GM12878 (cell line): Measurements from ENCODE around the gene C2orf69. TPM values are rescaled to one million over a fixed set of nuclear protein-coding genes. Genes with fewer than 3 reads are reported as not detected.

Experiments
- ATAC-seq: fragments of 200-7000 bp; cut with Tn5 transposase; 3 replicates; pipeline ENCODE4 v1.9.1; 2020; ENCODE audit warnings: mild to moderate bottlenecking, moderate library complexity
- BruUV-seq: library from RNA; stranded (reverse); fragments of 400-500 nt; replicated peaks from 2 replicates; lab custom pipeline; 2021; lab: Mats Ljungman, UMichigan
- CTCF ChIA-PET: fragments of 300-600 bp; sonication (Branson Sonifier 250); formaldehyde crosslinking; extraction: SDS; loops from one replicate; lab custom pipeline; 2021; ENCODE audit warnings: inconsistent platforms; lab: Yijun Ruan, JAX
- POLR2A ChIA-PET: fragments of 350-600 bp; formaldehyde crosslinking; extraction: SDS; loops from one replicate; lab custom pipeline; 2021; ENCODE audit warnings: inconsistent platforms; lab: Charles Lee
- RAD21 ChIA-PET: fragments of 300-600 bp; sonication (Branson Sonifier 250); formaldehyde crosslinking; loops from one replicate; lab custom pipeline; 2023; ENCODE audit warnings: antibody characterized with exemption; ENCODE audit not compliant: unreplicated experiment; lab: Charles Lee
- SMC1A ChIA-PET: fragments of 300-600 bp; sonication (Branson Sonifier 250); formaldehyde crosslinking; loops from one replicate; lab custom pipeline; 2023; ENCODE audit not compliant: unreplicated experiment, uncharacterized antibody; lab: Charles Lee
- DNase-seq: peaks from one replicate; pipeline ENCODE4 v3.0.0-alpha.2; 2011; ENCODE audit warnings: low read depth, low spot score
- FAIRE-seq: peaks from 3 replicates; lab custom pipeline; 2011; peaks lifted over from hg19 to GRCh38; lab: Jason Lieb, UNC
- H2AFZ ChIP-seq: 2 replicates; pipeline ENCODE4 v1.6.0; 2011; ENCODE audit warnings: low read depth, low read length, control low read depth; ENCODE audit not compliant: control insufficient read depth
- H3K27ac ChIP-seq: 2 replicates; pipeline ENCODE4 v1.5.1; 2011; ENCODE audit warnings: control low read depth; ENCODE audit not compliant: control insufficient read depth, insufficient read depth
- H3K27me3 ChIP-seq, 2 experiments: replicated peaks in 1 of 2; 2 replicates each; pipeline versions ENCODE4 v1.6.0 to v1.6.1; 2011; ENCODE audit warnings: low read length in 1 of 2; ENCODE audit not compliant: control insufficient read depth in 2 of 2, insufficient read depth in 2 of 2
- H3K36me3 ChIP-seq, 2 experiments: 2 replicates each; pipeline ENCODE4 v1.5.1; 2011; ENCODE audit warnings: low read length in 1 of 2; ENCODE audit not compliant: control insufficient read depth in 2 of 2, insufficient read depth in 2 of 2
- H3K4me1 ChIP-seq: 2 replicates; pipeline ENCODE4 v1.6.1; 2011; ENCODE audit warnings: mild to moderate bottlenecking, low read length, moderate library complexity, mixed read lengths; ENCODE audit not compliant: control insufficient read depth, insufficient read depth
- H3K4me2 ChIP-seq: 2 replicates; pipeline ENCODE4 v1.6.0; 2011; ENCODE audit warnings: control low read depth; ENCODE audit not compliant: control insufficient read depth, insufficient read depth
- H3K4me3 ChIP-seq: fragments of 200-600 bp; sonication (generic); 2 replicates; pipeline ENCODE4 v1.5.1; 2016
- H3K79me2 ChIP-seq: 2 replicates; pipeline ENCODE4 v1.6.0; 2011; ENCODE audit warnings: low read length; ENCODE audit not compliant: control insufficient read depth, insufficient read depth
- H3K9ac ChIP-seq: 2 replicates; pipeline ENCODE4 v1.8.0; 2011; ENCODE audit warnings: low read length, control low read depth, mixed read lengths; ENCODE audit not compliant: control insufficient read depth, insufficient read depth
- H3K9me3 ChIP-seq: replicated peaks from 3 replicates; pipeline ENCODE4 v1.5.1; 2011; ENCODE audit warnings: mild to moderate bottlenecking, low read length; ENCODE audit not compliant: control insufficient read depth, insufficient read depth
- H4K20me1 ChIP-seq: 2 replicates; pipeline ENCODE4 v1.6.0; 2011; ENCODE audit not compliant: control insufficient read depth, insufficient read depth
- CHD4 ChIP-seq: fragments of 200-600 bp; sonication (generic); IDR thresholded peaks from 2 replicates; pipeline ENCODE4 v1.6.1; 2016; ENCODE audit warnings: mild to moderate bottlenecking
- EP300 ChIP-seq, 2 experiments: fragments of 150-350 bp in 1 of 2; IDR thresholded peaks; 2 replicates each; pipeline ENCODE4 v1.6.1; 2011 to 2012; ENCODE audit warnings: low read depth in 2 of 2, low read length in 2 of 2, borderline replicate concordance in 1 of 2, improper control_type of control experiment in 1 of 2, inconsistent platforms in 1 of 2; ENCODE audit not compliant: control insufficient read depth in 1 of 2
- GABPA ChIP-seq: IDR thresholded peaks from 2 replicates; pipeline ENCODE4 v1.6.1; 2014; ENCODE audit warnings: antibody characterized with exemption, low read depth, mild to moderate bottlenecking, inconsistent platforms
- HDAC6 ChIP-seq: fragments of 200-600 bp; sonication (generic); IDR thresholded peaks from one replicate; pipeline ENCODE4 v1.8.0; 2017; ENCODE audit warnings: antibody characterized with exemption; ENCODE audit not compliant: unreplicated experiment
- MEF2A ChIP-seq: IDR thresholded peaks from 2 replicates; pipeline ENCODE4 v1.6.1; 2011; ENCODE audit warnings: low read depth, mild to moderate bottlenecking, low read length, moderate library complexity; ENCODE audit not compliant: insufficient read depth
- NBN ChIP-seq: fragments of 450-650 bp; IDR thresholded peaks from 2 replicates; pipeline ENCODE4 v1.6.1; 2016
- RAD51 ChIP-seq: fragments of 450-650 bp; IDR thresholded peaks from 2 replicates; pipeline ENCODE4 v1.6.1; 2016; ENCODE audit warnings: moderate library complexity, mild to moderate bottlenecking, inconsistent platforms
- SPI1 ChIP-seq: IDR thresholded peaks from 2 replicates; pipeline ENCODE4 v1.6.1; 2011; ENCODE audit warnings: low read depth, mild to moderate bottlenecking, low read length, moderate library complexity, borderline replicate concordance; ENCODE audit not compliant: insufficient read depth
- SRF ChIP-seq, 2 experiments: IDR thresholded peaks; 2 replicates each; pipeline ENCODE4 v1.6.1; 2011; ENCODE audit warnings: low read depth in 2 of 2, low read length in 2 of 2, mild to moderate bottlenecking in 1 of 2, moderate library complexity in 1 of 2
- YY1 ChIP-seq: IDR thresholded peaks from 2 replicates; pipeline ENCODE4 v1.6.1; 2011; ENCODE audit warnings: low read depth, mild to moderate bottlenecking, low read length
- ZNF217 ChIP-seq: fragments of 450-650 bp; IDR thresholded peaks from 2 replicates; pipeline ENCODE4 v1.6.1; 2017; ENCODE audit warnings: antibody characterized with exemption, mild to moderate bottlenecking
- WGBS: methylation state at CpG from one replicate; pipeline ENCODE4 v1.1.6; 2016; ENCODE audit warnings: low lambda C conversion rate; ENCODE audit not compliant: insufficient replicate concordance, insufficient coverage; ENCODE audit errors: missing lambda C conversion rate; 5-methylcytosine and 5-hydroxymethylcytosine counted together
- in situ Hi-C: fragments of 300-500 bp; cut with MboI; formaldehyde crosslinking; loops from 9 replicates; pipeline ENCODE4 v1.14.3; 2018; ENCODE audit warnings: mixed read lengths
- intact Hi-C: fragments of 100-400 bp; cut with micrococcal nuclease; formaldehyde crosslinking; loops from one replicate; pipeline ENCODE4 v1.14.2; 2022; ENCODE audit not compliant: unreplicated experiment
- polyA plus RNA-seq, 11 experiments: library from polyadenylated mRNA; depleted of rRNA in 4 of 11; unstranded in 6 of 11; stranded (reverse) in 5 of 11; fragments of >200 nt; fragmentation: Nextera tagmentation in 4 of 11; fragmentation: Illumina TruSeq in 1 of 11; extraction: Ambion mirVana in 4 of 11; extraction: Trizol in 1 of 11; gene quantifications; 1 replicate in 1 of 11; 2 replicates in 10 of 11; pipeline versions ENCODE4 v1.2.1 to v1.2.3, GENCODE V29; 2011 to 2016; ENCODE audit warnings: inconsistent platforms in 2 of 11, missing spikeins in 2 of 11, low read depth in 1 of 11
- total RNA-seq, 4 experiments: library from RNA; depleted of rRNA in 3 of 4; stranded (reverse); fragments of >200 nt in 3 of 4; fragmentation: Illumina TruSeq in 1 of 4; extraction: Trizol in 1 of 4; gene quantifications; 2 replicates each; pipeline versions ENCODE4 v1.2.1 to v1.2.3, GENCODE V29; 2013 to 2021
- TF ChIP-seq, protein P1 (sequence below): fragments of 150-350 bp; IDR thresholded peaks from 2 replicates; pipeline ENCODE4 v1.6.1; 2014; ENCODE audit warnings: mild to moderate bottlenecking, low read depth, low read length
- TF ChIP-seq, protein P2 (sequence below): fragments of 450-650 bp; IDR thresholded peaks from 2 replicates; pipeline ENCODE4 v1.6.1; 2018; ENCODE audit warnings: borderline replicate concordance, mild to moderate bottlenecking; ENCODE audit not compliant: partially characterized antibody

Gene C2orf69
- total and polyA plus RNA-seq, 10 of the 15 experiments (the other 5 are each of a cell fraction or from before 2014, with no cell fraction given): 6.3 to 20.3 (median 11.1) TPM

DNA sequence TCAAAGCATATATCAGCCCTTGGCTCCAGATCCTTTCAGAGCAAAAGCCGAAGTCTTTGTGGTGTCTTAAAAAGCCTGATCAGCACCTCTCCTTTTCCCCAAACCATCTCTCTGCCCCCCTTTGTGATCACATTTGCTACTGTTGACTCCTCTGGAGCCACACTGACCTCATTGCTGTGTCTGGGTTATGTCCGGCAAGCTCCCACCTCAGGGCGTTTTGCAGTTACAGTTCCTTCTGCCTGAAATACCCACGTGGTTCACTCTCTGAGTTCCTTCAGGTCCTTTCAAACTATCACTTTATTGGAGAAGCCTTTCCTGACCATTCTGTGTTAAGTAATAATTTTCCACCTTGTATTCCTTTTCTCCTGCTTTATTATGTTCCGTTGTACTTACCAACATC is 11.8 kb downstream of the C2orf69 start:
- FAIRE-seq: peak; percentile 57
- no peaks in the 10 kb centered on the region for H3K27me3 ChIP-seq
- no peak overlapping the region for H3K27ac ChIP-seq
- H3K4me1 ChIP-seq: no peaks in the 10 kb centered on the region
- no peak for DNase-seq
- H3K4me3 ChIP-seq: no peak overlapping the region
- no peak overlapping the region for H3K9ac ChIP-seq
- peak; percentile 95 for ATAC-seq
- POLR2A ChIA-PET: interaction anchor here (0.6 to 1.1 kb wide), 3 partner anchors 12 to 609 kb away, joined by 3 to 5 read pairs (median 5); partner anchors contain the start of gene C2orf69
- WGBS: 90% methylated on average over 5 of the region's 5 CpGs
- H2AFZ ChIP-seq: no peak overlapping the region
- intact Hi-C loops: no loop called here
- BruUV-seq: no TSS peak
- RAD21 ChIA-PET: interaction anchor here (0.6 kb wide), 1 partner anchor 20 kb away, joined by 3 read pairs; no protein-coding TSS in a partner anchor
- H3K9me3 ChIP-seq: peaks cover 2% of the 10 kb centered on the region; the same call in 2 of the 3 replicates
- peak; percentile 34; the same call in 1 of the 2 replicates for TF ChIP-seq SPI1
- TF ChIP-seq GABPA: no peak
- TF ChIP-seq RAD51: peak; percentile 66; the same call in 1 of the 2 replicates
- no peak for TF ChIP-seq YY1
- TF ChIP-seq NBN: no peak
- CTCF ChIA-PET: interaction anchor here (1.1 to 1.8 kb wide), 3 partner anchors 11 to 19 kb away, joined by 3 to 9 read pairs (median 4); no protein-coding TSS in a partner anchor
- no peaks in the 10 kb centered on the region for H4K20me1 ChIP-seq
- in situ Hi-C loops: no loop called here
- H3K79me2 ChIP-seq: peaks cover 34% of the 10 kb centered on the region
- H3K36me3 ChIP-seq: peaks cover 2 to 17% of the 10 kb centered on the region in 2 experiments; a peak in 3 of 4 replicates
- SMC1A ChIA-PET: interaction anchor here (0.6 to 1.3 kb wide), 5 partner anchors 11 to 46 kb away, joined by 3 read pairs; no protein-coding TSS in a partner anchor
- H3K4me2 ChIP-seq: no peak overlapping the region

DNA sequence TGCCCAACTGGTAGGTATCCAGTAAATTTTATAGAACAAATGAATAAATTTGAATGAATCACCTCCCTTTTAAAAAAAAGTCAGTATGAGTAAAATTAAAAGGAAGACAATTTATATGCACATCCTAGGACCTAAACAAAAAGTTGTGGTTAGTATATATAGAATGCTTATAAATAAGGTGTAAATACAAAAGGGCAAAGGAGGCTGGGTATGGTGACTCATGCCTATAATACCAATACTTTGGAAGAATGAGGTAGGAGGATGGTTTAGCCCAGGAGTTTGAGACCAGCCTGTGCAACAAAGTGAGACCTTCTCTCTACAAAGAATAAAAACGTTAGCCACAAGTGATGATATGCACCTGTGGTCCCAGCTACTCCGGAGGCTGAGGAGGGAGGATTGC is 12.8 kb downstream of the C2orf69 start:
- FAIRE-seq (no peak), DNase-seq (no peak), ATAC-seq (no peak; the same call in 2 of the 3 replicates)
- in situ Hi-C loops: no loop called here
- H3K36me3 ChIP-seq: peaks cover 2 to 13% of the 10 kb centered on the region in 2 experiments; a peak in 3 of 4 replicates
- no peak overlapping the region for H3K27ac ChIP-seq
- H3K79me2 ChIP-seq: peaks cover 27% of the 10 kb centered on the region
- ChIA-PET POLR2A (no interaction called here), CTCF (interaction anchor here (1.1 kb wide), 1 partner anchor 10 kb away, joined by 6 read pairs; no protein-coding TSS in a partner anchor), RAD21 (no interaction called here), SMC1A (interaction anchor here (0.8 to 1.2 kb wide), 2 partner anchors 17 to 32 kb away, joined by 3 read pairs; no protein-coding TSS in a partner anchor)
- BruUV-seq: no TSS peak
- H3K9ac ChIP-seq: no peak overlapping the region
- H2AFZ ChIP-seq: no peak overlapping the region
- WGBS: 70% methylated on average over 2 of the region's 2 CpGs
- peaks cover 2% of the 10 kb centered on the region; the same call in 2 of the 3 replicates for H3K9me3 ChIP-seq
- no peak overlapping the region for H3K4me3 ChIP-seq
- intact Hi-C loops: no loop called here
- no peaks in the 10 kb centered on the region for H3K27me3 ChIP-seq
- H3K4me2 ChIP-seq: no peak overlapping the region
- H3K4me1 ChIP-seq: no peaks in the 10 kb centered on the region
- no peaks in the 10 kb centered on the region for H4K20me1 ChIP-seq
- TF ChIP-seq HDAC6: no peak
- no peak for TF ChIP-seq CHD4
- TF ChIP-seq ZNF217: no peak
- TF ChIP-seq, protein P1, sequence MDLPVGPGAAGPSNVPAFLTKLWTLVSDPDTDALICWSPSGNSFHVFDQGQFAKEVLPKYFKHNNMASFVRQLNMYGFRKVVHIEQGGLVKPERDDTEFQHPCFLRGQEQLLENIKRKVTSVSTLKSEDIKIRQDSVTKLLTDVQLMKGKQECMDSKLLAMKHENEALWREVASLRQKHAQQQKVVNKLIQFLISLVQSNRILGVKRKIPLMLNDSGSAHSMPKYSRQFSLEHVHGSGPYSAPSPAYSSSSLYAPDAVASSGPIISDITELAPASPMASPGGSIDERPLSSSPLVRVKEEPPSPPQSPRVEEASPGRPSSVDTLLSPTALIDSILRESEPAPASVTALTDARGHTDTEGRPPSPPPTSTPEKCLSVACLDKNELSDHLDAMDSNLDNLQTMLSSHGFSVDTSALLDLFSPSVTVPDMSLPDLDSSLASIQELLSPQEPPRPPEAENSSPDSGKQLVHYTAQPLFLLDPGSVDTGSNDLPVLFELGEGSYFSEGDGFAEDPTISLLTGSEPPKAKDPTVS: no peak
- no peak for TF ChIP-seq SRF (IDR thresholded peaks at IDR 0.05; ENCODE audit: low read depth in 2 of 2, low read length in 2 of 2)
- TF ChIP-seq MEF2A: no peak
- TF ChIP-seq, protein P2, sequence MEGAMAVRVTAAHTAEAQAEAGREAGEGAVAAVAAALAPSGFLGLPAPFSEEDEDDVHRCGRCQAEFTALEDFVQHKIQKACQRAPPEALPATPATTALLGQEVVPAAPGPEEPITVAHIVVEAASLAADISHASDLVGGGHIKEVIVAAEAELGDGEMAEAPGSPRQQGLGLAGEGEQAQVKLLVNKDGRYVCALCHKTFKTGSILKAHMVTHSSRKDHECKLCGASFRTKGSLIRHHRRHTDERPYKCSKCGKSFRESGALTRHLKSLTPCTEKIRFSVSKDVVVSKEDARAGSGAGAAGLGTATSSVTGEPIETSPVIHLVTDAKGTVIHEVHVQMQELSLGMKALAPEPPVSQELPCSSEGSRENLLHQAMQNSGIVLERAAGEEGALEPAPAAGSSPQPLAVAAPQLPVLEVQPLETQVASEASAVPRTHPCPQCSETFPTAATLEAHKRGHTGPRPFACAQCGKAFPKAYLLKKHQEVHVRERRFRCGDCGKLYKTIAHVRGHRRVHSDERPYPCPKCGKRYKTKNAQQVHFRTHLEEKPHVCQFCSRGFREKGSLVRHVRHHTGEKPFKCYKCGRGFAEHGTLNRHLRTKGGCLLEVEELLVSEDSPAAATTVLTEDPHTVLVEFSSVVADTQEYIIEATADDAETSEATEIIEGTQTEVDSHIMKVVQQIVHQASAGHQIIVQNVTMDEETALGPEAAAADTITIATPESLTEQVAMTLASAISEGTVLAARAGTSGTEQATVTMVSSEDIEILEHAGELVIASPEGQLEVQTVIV: no peak
- TF ChIP-seq EP300 (IDR thresholded peaks at IDR 0.05; ENCODE audit: borderline replicate concordance in 1 of 2, control insufficient read depth in 1 of 2, low read depth in 2 of 2, low read length in 2 of 2): no peak
